Stimulated activated CD8-positive, alpha-beta memory T cell treated with anti-CD3 and anti-CD28 coated beads, Interleukin-7, amount 100 ng/mL, for 4 hours (primary cell): ENCODE results near the gene PTPRE.

Experiments used
- DNase-seq, 2 donors: peaks; one replicate each; pipeline ENCODE4 v3.0.0-alpha.2; 2020; ENCODE audit warnings: low read depth in 2 of 2

Gene PTPRE

DNA sequence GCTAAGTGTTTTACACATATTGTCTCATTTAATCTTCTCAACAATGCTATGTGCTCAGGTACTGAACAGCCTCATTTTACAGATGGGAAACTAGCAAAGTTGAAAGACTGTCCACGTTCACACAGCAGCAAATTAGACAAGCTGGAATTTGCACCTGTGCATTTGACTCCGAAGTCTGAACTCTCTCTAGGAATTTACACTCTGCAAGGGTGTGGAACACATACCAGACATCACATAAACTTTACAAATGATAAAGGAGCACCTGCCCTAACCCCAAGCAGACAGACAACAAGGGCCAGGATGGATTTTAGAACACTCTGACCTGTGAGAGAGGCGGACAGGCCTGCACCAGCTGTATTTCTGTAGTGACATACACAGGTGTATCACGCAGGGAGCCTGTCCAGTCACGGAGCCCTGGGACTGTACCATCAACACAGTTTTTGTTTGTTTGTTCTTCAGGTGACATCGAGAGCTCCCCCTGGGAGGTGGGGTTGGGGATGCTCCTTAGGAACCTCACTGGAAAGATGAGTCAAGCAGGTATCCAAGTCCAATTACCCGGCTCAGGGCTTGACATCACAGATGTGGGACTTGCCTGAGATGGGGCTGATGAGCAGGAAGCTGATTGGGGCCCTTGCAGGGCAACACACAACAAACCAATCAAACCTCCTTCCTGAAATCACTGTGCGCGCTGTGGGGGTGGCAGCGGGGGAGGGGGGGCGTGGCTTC lies 188.3 kb downstream of the PTPRE start:
- peak in 1 of 2 donors; percentile 23 for DNase-seq

DNA sequence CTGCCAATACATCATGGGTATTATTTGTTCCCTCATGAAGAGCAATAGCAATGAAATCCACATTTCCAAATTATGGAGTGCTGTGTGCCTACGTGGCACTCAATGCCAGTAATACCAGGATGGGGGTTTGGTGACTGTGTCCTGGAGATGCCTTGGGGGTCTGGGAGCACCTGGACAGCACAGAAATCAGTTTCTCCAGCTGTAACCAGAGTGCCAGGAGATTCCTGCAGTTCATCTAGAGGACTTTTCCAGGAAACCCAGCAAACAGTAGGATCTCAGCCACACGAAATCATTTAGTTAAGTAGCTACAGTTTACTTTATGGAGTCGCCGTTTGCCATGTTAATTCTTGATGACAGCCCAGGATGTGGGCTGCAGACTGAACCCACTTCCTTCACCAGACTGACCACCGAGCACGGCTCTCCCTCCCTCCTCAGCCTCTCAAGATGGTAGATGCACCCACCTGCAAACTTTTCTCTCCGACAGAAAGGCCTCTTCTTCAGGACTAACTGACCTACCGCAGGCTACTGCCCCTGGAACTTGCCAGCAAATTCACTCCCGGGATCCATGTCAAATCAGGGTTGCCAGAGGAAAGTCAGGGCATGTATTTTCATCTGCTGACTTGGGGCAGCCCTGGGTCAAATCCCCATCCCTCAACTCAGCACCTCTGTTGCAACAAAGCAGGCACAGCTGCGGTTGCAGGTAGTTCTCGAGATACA lies 189.0 kb downstream of the PTPRE start:
- no peak for DNase-seq

GRCh38 chr10:128096486-128097199 lies 189.7 kb downstream of the PTPRE start:
- DNase-seq = no peak

DNA sequence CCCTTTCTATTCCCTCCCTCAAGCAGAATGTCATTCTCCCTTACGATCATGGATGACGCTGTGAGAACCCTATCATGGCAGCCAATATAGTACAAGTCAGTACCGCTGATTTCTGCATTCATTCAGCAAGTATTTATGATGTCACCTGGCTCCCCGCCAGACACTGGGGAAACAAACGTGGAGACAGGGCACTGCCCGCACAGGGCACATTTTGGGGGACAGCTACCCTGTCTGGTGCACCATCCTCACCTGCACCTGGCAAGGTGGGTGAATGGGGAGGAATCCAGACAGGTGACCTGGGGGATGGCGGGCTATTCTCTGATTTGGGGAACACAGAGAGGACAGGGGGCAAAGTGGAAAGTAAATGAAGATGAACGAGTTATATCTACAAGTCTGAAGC lies 190.9 kb downstream of the PTPRE start:
- no peak for DNase-seq

DNA sequence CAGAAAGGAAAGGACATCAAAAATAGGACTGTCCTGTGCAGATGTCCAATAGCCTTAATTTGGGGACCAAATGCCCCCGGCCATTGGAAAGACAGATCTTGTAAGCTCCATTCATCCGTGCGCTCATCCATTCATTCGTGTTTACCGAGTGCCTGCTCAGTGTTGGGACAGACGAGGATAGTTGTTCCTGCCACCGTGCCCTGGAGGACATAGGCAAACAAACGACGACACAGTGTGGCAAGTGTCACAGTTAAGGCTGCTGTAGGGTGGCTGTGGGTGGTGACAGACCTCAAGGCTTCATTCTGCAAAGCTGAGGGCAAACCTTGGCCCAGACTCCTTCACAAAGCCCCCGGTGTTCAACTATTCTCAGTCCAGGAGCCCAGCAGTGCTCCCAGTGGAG lies 191.7 kb downstream of the PTPRE start:
- DNase-seq = no peak

- DNase-seq = no peak
Measured at GRCh38 chr10:128099901-128100300, 193.0 kb downstream of the PTPRE start.

DNA sequence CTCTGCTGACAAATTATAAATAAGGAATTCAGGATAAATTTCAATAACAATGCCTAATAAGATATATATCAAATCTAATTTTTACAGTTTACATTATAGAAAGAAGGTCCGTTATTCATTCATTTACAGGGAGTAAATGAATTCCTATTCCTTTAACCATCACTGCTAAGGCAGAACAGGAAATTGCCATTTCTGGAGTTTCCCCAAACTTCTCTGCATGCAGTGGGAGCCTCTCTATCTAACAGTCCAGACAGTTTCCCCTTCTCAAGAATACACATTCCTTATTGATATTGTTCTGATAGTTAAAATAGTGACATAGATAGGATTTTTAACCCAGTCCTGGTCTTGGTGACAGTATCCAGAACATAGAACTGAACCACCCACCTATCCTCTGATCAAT lies 195.0 kb downstream of the PTPRE start:
- DNase-seq = no peak

GRCh38 chr10:128102480-128103228 lies 195.8 kb downstream of the PTPRE start:
- no peak for DNase-seq

DNA sequence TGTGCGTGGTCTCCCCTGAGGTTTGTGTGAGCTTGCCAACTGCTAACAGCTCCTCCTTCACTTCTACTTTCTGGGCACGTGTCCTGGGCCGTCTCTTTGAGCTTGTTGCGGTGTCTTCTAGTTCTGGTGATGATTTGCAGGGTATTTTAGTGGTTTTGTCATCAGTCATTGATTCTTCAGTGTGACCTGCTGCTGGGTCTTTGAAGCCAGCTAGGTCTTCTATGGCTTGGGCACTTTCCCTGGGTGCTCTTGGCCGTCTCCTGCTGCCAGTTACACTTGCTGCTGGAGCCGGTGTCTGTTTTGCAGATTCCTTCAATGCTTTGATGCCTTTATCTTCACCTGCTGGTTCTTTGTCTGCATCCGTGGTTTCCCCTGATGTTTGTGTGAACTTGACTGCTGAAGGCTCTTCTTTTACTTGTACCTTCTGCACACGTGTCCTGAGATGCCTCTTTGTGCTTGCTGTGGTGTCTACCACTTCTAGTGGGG lies 196.4 kb downstream of the PTPRE start:
- DNase-seq = peak in 1 of 2 donors; percentile 18

DNA sequence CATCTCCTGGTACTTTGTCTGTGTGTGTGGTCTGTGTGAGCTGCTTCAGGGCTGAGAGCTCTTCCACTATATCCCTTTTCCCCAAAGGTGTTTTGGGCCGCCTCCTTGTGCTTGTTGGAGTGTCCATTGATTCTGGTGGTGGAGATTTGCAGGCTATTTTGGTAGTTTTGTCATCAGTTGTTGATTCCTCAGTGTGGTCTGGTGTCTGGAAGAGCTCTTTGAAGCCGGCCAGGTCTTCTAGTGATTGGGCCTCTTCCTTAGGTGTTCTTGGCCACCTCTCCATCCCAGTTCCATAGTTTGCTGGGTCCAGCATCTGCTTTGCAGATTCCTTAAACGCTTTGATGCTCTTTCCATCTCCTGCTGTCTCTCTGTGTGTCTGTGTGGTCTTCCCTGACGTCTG lies 198.5 kb downstream of the PTPRE start:
- no peak for DNase-seq

DNA sequence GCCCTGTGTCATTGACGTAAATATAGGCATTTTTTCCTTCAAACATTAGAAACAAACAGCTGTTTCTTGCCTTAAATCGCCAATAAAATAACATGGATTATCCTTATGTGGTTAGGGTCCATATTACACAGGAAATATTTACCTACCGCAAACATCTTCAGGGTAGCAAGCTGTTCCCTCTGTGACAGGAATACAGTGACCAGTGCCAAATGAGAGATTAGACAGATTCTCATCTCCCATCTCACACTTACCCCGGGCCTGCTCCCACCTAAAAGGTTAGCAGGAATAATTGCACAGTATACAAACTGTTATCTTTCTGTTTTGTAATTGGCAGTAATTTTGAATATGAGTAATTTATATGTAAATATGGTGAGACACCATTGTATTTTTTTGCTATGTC lies 202.8 kb downstream of the PTPRE start:
- DNase-seq = no peak

DNA sequence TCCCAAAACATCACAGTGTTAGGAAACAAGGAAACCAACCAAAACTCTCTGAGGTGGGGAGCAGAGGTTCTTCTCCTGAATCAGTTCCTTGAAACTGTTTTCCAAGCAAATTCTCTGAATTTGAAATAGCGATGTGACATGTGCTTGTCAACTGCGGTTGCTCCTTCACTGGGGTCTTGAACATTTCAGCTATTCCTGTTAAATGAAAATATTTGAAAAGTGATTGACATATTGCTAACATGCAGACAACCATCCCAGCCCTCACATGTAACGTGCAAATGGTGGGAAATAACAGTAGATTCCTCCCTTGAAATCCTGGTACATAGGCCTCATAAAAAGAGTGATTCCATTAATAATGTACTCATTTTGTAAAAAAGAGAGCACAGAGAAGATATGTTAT lies 203.4 kb downstream of the PTPRE start:
- DNase-seq = no peak

GRCh38 chr10:128111696-128112095 lies 204.8 kb downstream of the PTPRE start:
- DNase-seq = no peak

DNA sequence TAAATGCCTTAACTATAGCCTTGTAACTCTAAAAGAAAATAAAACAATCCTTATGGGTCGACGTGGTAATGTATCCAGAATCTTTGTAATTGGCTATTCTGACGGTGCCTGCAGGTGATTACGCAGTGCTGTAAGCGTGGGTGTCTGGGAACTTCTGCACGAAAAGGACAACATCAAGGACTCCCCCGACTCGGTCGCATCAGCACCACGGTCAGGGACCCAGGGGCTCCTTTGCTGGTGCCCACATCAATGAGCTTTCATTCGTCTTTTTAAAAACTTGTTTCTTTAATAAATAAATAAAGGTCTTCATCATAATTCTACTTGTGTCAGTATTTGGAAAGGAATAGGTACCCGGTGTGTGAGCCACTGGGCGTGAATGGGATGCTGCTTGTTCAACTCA lies 206.1 kb downstream of the PTPRE start:
- DNase-seq = no peak

DNA sequence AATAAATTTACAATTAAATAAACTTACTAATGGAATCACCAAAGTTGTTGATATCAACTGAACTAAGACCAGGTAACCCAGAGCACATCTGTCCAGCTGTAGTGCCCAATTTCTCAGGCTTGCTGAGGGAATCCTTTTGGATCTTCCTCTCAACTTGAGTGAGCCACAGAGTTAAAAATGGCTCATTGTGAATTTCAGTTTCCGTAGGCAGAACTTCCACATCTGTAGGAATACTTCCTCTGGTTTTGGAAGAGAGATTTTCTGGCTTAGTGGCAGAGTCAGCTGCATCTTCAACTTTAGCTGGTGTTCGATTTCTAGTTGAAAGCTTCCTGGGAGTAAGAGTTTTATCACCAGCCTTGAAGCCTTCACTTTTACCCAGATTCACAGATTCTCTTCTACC lies 208.0 kb downstream of the PTPRE start:
- no peak for DNase-seq

DNA sequence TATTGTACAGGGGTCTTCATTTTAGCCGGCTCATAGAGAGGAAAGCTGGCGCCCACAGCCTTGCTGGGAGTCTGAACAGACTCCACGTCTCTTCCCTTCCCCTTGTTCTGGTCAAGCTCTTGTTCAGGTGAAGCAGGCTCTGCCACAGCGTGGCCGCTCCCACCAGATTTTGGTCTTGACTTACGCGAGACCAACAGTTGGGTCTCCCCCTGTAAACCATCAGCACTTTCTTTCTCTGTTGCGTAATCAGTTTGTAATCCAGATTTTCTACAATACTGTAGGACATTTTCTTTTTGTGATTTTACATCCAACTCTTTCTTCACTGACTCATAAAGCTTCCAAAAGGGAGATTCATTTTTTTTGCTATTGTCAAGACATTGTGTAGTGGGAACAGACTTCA lies 208.5 kb downstream of the PTPRE start:
- no peak for DNase-seq

DNA sequence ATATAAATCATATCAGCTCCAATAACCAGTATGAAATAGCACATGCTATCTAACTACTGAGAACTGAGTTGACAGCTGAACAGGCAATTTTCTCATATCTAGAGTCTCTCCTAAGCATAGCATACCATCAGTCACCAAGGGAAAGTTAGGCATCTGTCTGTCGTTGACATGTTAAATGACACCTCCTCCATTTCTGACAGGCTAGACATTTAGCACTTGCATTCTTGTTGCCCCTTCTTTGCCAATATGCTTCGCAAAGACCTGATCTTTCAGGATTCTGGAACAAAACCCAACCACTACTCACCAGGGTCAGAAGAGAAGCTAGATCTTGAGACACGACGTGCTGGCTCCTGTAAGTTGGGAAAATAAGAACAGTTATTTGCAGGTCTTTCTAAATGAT lies 209.3 kb downstream of the PTPRE start:
- DNase-seq = no peak

- DNase-seq = no peak
Measured at GRCh38 chr10:128116851-128117615, 210.1 kb downstream of the PTPRE start.

DNA sequence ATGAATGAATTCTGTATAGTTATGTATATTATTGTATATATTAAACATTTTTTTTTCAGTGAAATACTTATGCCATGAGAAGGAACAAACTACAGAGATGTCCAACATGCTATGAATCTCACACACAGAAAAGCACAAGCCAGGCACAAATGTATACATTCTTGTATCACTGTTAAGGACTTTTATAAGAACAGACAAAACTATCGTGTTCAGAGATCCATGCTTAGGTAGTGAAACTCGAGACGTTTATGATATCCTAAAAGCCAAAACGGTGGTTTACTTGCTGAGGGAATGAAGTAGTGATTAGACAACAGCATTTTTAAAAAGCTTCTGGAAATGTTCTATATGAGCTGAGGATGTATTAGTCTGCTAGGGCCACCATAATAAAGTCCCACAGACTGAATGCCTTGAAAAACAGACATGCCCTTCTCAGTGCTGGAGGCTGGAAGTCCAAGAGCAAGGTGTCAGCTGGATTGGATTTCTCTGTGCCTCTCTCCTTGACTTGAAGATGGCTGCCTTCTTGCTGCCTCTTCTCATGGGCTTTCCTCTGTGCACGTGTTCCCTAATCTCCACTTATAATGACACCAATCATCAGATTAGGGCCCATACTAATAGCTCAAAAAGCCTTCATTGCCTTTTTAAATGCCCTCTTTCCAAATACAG lies 215.0 kb downstream of the PTPRE start:
- DNase-seq = no peak

- no peak for DNase-seq
Measured at GRCh38 chr10:128122931-128123330, 216.0 kb downstream of the PTPRE start.

DNA sequence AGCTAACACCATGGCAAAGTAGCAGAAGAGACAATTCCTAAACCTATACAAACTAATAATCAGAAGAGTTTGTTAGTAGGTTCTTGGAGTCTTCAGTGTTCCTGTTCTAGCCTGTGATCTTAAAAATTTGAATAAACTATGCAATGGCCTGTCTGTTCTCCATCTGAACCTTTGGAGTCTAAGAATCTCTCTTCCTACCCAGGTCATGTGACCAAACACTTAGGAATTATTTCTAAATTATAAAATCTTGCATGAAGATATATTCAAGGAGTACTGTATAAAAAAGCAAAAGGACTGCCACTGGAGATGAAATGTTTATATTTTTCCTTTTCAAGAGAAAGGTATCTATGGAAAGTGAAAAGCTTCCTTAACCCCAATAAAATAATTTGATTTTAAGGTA lies 216.9 kb downstream of the PTPRE start:
- DNase-seq = no peak
